WERI-Rb-1 (cell line): ENCODE measurements around the gene SP110.

Experiments used
- DNase-seq: peaks from one replicate; pipeline ENCODE4 v3.0.0-alpha.2; 2020
- H3K27ac ChIP-seq: fragments of 250-450 bp; sonication (Bioruptor Pico); 2 replicates; pipeline ENCODE4 v1.5.1; 2020; ENCODE audit warnings: mild to moderate bottlenecking, moderate library complexity
- H3K27me3 ChIP-seq: fragments of 250-450 bp; sonication (Bioruptor Pico); 2 replicates; pipeline ENCODE4 v1.5.1; 2021; ENCODE audit warnings: mild to moderate bottlenecking, low read depth, moderate library complexity; ENCODE audit not compliant: insufficient read depth, severe bottlenecking
- H3K36me3 ChIP-seq: fragments of 250-450 bp; sonication (Bioruptor Pico); 2 replicates; pipeline ENCODE4 v1.5.1; 2020; ENCODE audit warnings: mild to moderate bottlenecking, moderate library complexity
- H3K4me3 ChIP-seq: 2 replicates; pipeline ENCODE4 v1.5.1; 2011; ENCODE audit warnings: low read depth, mild to moderate bottlenecking, control low read depth, low read length
- H3K9me3 ChIP-seq: fragments of 250-450 bp; sonication (Bioruptor Pico); 2 replicates; pipeline ENCODE4 v1.5.1; 2021; ENCODE audit warnings: mild to moderate bottlenecking, moderate library complexity; ENCODE audit not compliant: severe bottlenecking
- TF ChIP-seq, protein P1 (sequence below): IDR thresholded peaks from 2 replicates; pipeline ENCODE4 v1.5.1; 2011; ENCODE audit warnings: low read depth, mild to moderate bottlenecking, control low read depth, inconsistent platforms, low read length

SP110 gene

GRCh38 chr2:230209422-230210051 lies 10.2 kb downstream of the SP110 start:
- Histone ChIP-seq H3K9me3 (no peaks in the 10 kb centered on the region), H3K27ac (no peak overlapping the region), H3K36me3 (no peaks in the 10 kb centered on the region), H3K4me3 (no peak overlapping the region), H3K27me3 (peaks cover 66% of the 10 kb centered on the region)
- no peak for DNase-seq
- TF ChIP-seq, protein P1, sequence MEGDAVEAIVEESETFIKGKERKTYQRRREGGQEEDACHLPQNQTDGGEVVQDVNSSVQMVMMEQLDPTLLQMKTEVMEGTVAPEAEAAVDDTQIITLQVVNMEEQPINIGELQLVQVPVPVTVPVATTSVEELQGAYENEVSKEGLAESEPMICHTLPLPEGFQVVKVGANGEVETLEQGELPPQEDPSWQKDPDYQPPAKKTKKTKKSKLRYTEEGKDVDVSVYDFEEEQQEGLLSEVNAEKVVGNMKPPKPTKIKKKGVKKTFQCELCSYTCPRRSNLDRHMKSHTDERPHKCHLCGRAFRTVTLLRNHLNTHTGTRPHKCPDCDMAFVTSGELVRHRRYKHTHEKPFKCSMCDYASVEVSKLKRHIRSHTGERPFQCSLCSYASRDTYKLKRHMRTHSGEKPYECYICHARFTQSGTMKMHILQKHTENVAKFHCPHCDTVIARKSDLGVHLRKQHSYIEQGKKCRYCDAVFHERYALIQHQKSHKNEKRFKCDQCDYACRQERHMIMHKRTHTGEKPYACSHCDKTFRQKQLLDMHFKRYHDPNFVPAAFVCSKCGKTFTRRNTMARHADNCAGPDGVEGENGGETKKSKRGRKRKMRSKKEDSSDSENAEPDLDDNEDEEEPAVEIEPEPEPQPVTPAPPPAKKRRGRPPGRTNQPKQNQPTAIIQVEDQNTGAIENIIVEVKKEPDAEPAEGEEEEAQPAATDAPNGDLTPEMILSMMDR: no peak

- DNase-seq: no peak
- Histone ChIP-seq H3K27me3 (peaks cover 66% of the 10 kb centered on the region), H3K36me3 (no peaks in the 10 kb centered on the region), H3K4me3 (no peak overlapping the region), H3K27ac (no peak overlapping the region), H3K9me3 (no peaks in the 10 kb centered on the region)
- TF ChIP-seq, protein P1: no peak
Observed at GRCh38 chr2:230208576-230208975, 11.2 kb downstream of the SP110 start.

DNA sequence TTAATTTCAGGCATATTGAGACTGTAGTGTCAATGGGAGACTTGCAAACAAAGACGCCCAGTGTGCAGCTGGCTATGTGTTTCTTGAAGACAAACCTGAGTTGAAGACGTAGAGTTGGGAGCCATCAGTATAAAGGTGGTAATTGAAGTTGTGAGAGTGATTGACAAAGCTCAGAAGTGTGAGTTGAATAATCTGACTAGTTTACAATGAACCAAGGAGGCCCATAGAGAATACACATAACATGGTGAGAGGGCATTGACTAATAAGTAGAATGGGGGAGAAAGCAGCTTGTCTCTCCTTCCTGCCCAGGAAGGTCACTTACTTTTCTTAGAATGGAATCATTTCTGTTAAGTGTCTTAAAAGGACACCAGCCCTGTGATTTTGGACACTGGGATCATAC lies 14.1 kb downstream of the SP110 start:
- H3K36me3 ChIP-seq: no peaks in the 10 kb centered on the region
- no peak overlapping the region for H3K4me3 ChIP-seq
- TF ChIP-seq, protein P1: no peak
- no peak for DNase-seq
- H3K9me3 ChIP-seq: no peaks in the 10 kb centered on the region
- no peak overlapping the region for H3K27ac ChIP-seq
- H3K27me3 ChIP-seq: peaks cover 53% of the 10 kb centered on the region

- no peak for DNase-seq
- Histone ChIP-seq H3K4me3 (no peak overlapping the region), H3K36me3 (no peaks in the 10 kb centered on the region), H3K9me3 (no peaks in the 10 kb centered on the region), H3K27me3 (peaks cover 48% of the 10 kb centered on the region), H3K27ac (no peak overlapping the region)
- TF ChIP-seq, protein P1: no peak
Observed at GRCh38 chr2:230205034-230205433, 14.8 kb downstream of the SP110 start.

GRCh38 chr2:230203110-230203676 lies 16.6 kb downstream of the SP110 start:
- DNase-seq: no peak
- Histone ChIP-seq H3K27ac (no peak overlapping the region), H3K4me3 (no peak overlapping the region), H3K9me3 (no peaks in the 10 kb centered on the region), H3K27me3 (peaks cover 49% of the 10 kb centered on the region), H3K36me3 (no peaks in the 10 kb centered on the region)
- TF ChIP-seq, protein P1: no peak
